ENCODE data around the gene KMT2A. TPM values are rescaled to one million over a fixed set of nuclear protein-coding genes. Genes with fewer than 3 reads are reported as not detected.
A peak's percentile ranks its signal among the peaks of the same experiment; 100 is the strongest.

Gene KMT2A
- total RNA-seq, 1 experiment from 2014 or later = 50.4 TPM

- H3K9me3 ChIP-seq (ENCODE audit: control insufficient read depth in 1 of 2, insufficient read depth in 1 of 2, low read depth in 1 of 2, low read length in 2 of 2) = no peaks in the 10 kb centered on the region
- CTCF ChIA-PET = no interaction called here
- intact Hi-C loops (cut with micrococcal nuclease) = no loop called here
- no peaks in the 10 kb centered on the region for H3K36me3 ChIP-seq (ENCODE audit: control insufficient read depth in 1 of 2, insufficient read depth in 2 of 2, low read length in 2 of 2)
- H3K9ac ChIP-seq (ENCODE audit: low read length) = no peak overlapping the region
- no peaks in the 10 kb centered on the region for H3K79me2 ChIP-seq (ENCODE audit: insufficient read depth, low read length)
- no TSS peak for BruUV-seq (replicated peaks)
- H3K4me1 ChIP-seq (ENCODE audit: control insufficient read depth in 1 of 2, insufficient read depth in 2 of 2, low read length in 2 of 2) = peaks cover 3 to 15% of the 10 kb centered on the region in 2 experiments; a peak in 3 of 4 replicates
- H2AFZ ChIP-seq (ENCODE audit: low read depth, low read length, poor library complexity, severe bottlenecking) = no peak overlapping the region
- TF ChIP-seq ZBTB33 (IDR thresholded peaks at IDR 0.05; ENCODE audit: extremely low read depth, insufficient replicate concordance, low read length) = no peak
- no peak for TF ChIP-seq POLR2AphosphoS5 (IDR thresholded peaks at IDR 0.05; ENCODE audit: low read depth, low read length)
- TF ChIP-seq JUND (IDR thresholded peaks at IDR 0.05) = no peak
- no peak for TF ChIP-seq FOSL1 (IDR thresholded peaks at IDR 0.05; ENCODE audit: low read depth)
- no peak for TF ChIP-seq REST (IDR thresholded peaks at IDR 0.05; ENCODE audit: low read depth)
- TF ChIP-seq ELF1 (IDR thresholded peaks at IDR 0.05; ENCODE audit: borderline replicate concordance, low read depth) = no peak
- no peak for TF ChIP-seq SRF (IDR thresholded peaks at IDR 0.05; ENCODE audit: low read depth)
- no peak for TF ChIP-seq POLR2A (IDR thresholded peaks at IDR 0.05; ENCODE audit: borderline replicate concordance, extremely low read depth, insufficient read depth, insufficient read length)
- TF ChIP-seq MAX (IDR thresholded peaks at IDR 0.05) = no peak
- no peak for TF ChIP-seq CBX3 (IDR thresholded peaks at IDR 0.05; ENCODE audit: low read depth)
- no peak for TF ChIP-seq ZNF274 (IDR thresholded peaks at IDR 0.05; ENCODE audit: low read depth, low read length)
- TF ChIP-seq RAD21 (IDR thresholded peaks at IDR 0.05; ENCODE audit: low read depth) = no peak
- no peak for TF ChIP-seq SP1 (IDR thresholded peaks at IDR 0.05; ENCODE audit: low read depth)
- no peak for TF ChIP-seq SIN3A (IDR thresholded peaks at IDR 0.05; ENCODE audit: low read depth)
- no peak for TF ChIP-seq YY1 (IDR thresholded peaks at IDR 0.05; ENCODE audit: extremely low read depth, insufficient replicate concordance, low read depth, low read length)
- TF ChIP-seq EZH2 (IDR thresholded peaks at IDR 0.05) = no peak
- no peak for TF ChIP-seq ZFX (IDR thresholded peaks at IDR 0.05)
- H3K4me2 ChIP-seq (ENCODE audit: low read length) = peak overlapping the region; percentile 98
- no peak overlapping the region for H3K27ac ChIP-seq (ENCODE audit: low read depth, low read length)
- H4K20me1 ChIP-seq (ENCODE audit: insufficient read depth) = no peaks in the 10 kb centered on the region
- RAD21 ChIA-PET (ENCODE audit: low non-redundant PET in 1 of 2, low total read pairs in 2 of 2, uncharacterized antibody in 2 of 2, unreplicated experiment in 2 of 2) = no interaction called here
- no peak for ATAC-seq
- H3K4me3 ChIP-seq (replicated peaks in 1 of 2; ENCODE audit: low read depth in 1 of 2, low read length in 2 of 2) = peak overlapping the region; percentile 41 to 67
- POLR2A ChIA-PET = no interaction called here
- H3K9me2 ChIP-seq (ENCODE audit: insufficient read depth) = no peaks in the 10 kb centered on the region
- H3K27me3 ChIP-seq (ENCODE audit: insufficient read depth, low read length) = no peaks in the 10 kb centered on the region
- DNase-seq (ENCODE audit: low read depth, low spot score) = no peak
These were observed 128.8 kb downstream of the KMT2A start for GRCh38 chr11:118565051-118565450.
